ENCODE data around the gene VRK2.
"Not testable (repeated sequence)": the region's sequence is repeated elsewhere in the genome, so short reads cannot be mapped to it uniquely, and the experiment has no call there.

The VRK2 gene

DNA sequence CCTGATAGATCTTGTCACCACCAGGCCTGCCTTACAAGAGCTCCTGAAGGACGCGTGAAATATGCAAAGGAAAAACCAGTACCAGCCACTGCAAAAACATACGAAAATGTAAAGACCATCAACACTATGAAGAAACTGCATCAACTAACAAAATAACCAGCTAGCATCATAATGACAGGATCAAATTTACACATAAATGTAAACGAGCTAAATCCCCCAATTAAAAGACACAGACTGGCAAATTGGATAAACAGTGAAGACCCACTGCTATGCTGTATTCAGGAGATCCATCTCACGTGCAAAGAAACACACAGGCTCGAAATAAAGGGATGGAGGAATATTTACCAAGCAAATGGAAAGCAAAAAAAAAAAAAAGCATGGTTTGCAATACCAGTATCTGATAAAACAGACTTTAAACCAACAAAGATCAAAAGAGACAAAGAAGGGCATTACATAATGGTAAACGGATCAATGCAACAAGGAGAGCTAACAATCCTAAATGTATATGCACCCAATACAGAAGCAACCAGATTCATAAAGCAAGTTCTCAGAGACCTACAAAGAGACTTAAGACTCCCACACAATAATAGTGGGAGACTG lies 123.8 kb downstream of the VRK2 start:
- DNase-seq (ENCODE audit: low read depth), result not testable (repeated sequence)

- not testable (repeated sequence) for DNase-seq (ENCODE audit: low read depth)
Measured at GRCh38 chr2:58171831-58172230, 125.2 kb downstream of the VRK2 start.

- not testable (repeated sequence) for DNase-seq (ENCODE audit: low read depth)
Measured at GRCh38 chr2:58177187-58177586, 130.6 kb downstream of the VRK2 start.

- not testable (repeated sequence) for DNase-seq (ENCODE audit: low read depth)
Measured at GRCh38 chr2:58180175-58180574, 133.6 kb downstream of the VRK2 start.

GRCh38 chr2:58180635-58181034 lies 134.0 kb downstream of the VRK2 start:
- DNase-seq (ENCODE audit: low read depth), result no peak

DNA sequence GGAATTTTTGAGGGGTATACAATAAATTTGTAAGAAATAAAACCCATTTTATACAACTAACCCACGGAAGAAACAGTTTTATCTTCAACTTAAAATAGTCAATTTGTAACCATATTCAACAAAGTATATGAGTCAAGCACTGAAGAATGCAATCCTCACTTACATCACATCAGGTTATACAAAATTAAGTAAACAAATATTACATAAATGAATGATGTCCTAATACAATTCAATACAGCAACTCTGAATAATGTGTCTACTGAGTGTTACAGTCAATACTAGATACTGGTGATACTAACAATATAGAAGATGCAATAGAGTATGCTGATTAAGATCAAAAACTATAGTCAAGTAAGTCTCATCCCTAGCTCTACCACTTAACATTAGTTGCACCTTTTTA lies 135.9 kb downstream of the VRK2 start:
- DNase-seq (ENCODE audit: low read depth), result no peak

DNA sequence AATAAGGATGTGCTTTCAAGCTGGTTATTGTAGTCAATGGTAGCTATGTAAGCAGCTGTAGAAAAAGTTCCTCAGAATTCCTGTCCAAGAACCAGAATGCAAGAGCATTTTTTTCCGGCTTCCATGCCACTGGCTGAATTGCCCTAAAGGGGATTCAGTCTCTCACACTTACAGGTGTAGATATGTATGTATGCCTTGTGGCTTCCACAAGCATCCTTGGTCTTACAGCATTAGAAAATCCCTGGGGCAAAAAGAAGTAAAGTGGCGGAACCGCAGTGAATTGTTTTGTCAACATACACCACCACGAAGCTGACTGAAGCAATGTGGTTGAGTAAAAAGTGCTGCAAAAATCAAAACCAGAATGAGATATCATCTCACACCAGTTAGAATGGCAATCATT lies 139.9 kb downstream of the VRK2 start:
- no peak for DNase-seq (ENCODE audit: low read depth)

GRCh38 chr2:58187022-58187421 lies 140.4 kb downstream of the VRK2 start:
- DNase-seq (ENCODE audit: low read depth), result not testable (repeated sequence)

GRCh38 chr2:58194458-58194857 lies 147.9 kb downstream of the VRK2 start:
- no peak for DNase-seq (ENCODE audit: low read depth)

DNA sequence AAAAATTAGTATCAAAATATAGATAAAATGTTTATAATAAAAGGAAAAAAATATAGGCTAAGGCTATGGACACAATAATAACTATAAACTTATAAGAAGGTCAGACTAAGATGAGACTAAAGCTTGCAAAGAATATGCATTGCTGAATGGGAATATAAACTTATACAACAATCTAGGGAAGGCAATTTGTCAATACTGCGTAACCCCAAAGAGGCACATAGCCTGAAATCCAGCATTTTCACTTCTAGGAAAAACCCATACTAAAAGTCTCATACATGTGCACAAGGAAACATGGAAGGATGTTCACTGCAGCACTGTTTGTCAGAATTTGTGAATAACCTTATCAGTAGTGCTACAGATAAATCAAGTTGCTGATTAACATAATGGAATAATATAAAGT lies 149.1 kb downstream of the VRK2 start:
- no peak for DNase-seq (ENCODE audit: low read depth)

- no peak for DNase-seq (ENCODE audit: low read depth)
Measured at GRCh38 chr2:58197894-58198293, 151.3 kb downstream of the VRK2 start.

- DNase-seq (ENCODE audit: low read depth), result no peak
Measured at GRCh38 chr2:58202404-58202803, 155.8 kb downstream of the VRK2 start.

DNA sequence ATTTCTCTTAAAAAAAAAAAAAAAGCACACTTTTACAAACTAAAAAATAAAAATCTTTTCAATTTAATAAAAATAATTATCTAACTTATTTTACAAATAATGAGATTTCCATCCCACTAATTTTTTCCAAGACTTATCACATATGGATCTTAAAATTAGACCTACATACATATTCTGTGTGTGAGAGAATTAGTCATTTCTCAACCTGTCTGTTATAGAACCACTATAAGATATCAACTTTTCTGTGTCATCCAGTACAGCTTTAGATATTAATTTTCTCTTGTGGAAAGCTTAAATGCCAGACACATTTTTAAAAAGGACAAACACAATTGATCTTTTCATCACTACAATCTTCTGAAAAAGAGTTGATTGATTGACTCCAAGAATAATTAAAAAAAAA lies 156.4 kb downstream of the VRK2 start:
- DNase-seq (ENCODE audit: low read depth), result no peak

- DNase-seq (ENCODE audit: low read depth), result no peak
Measured at GRCh38 chr2:58204195-58204959, 157.8 kb downstream of the VRK2 start.

DNA sequence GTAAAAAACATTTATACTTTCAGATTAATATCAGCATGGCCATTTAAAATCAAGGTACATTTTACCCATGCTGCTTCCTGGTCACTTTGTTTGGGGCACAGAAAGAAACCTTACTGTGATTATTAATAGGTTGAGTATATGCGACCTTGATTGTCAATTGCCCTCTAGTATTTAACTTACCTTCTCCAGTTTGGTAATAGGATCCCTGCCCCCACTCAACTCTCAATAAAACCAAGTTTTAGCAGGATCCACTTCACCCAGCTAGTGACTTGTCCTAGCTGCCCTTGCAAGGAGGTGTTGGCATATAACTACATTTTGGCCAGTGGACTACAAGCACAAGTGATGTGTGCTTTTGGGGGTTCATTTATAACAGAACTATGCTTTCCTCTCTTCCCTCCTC lies 160.2 kb downstream of the VRK2 start:
- no peak for DNase-seq (ENCODE audit: low read depth)

DNA sequence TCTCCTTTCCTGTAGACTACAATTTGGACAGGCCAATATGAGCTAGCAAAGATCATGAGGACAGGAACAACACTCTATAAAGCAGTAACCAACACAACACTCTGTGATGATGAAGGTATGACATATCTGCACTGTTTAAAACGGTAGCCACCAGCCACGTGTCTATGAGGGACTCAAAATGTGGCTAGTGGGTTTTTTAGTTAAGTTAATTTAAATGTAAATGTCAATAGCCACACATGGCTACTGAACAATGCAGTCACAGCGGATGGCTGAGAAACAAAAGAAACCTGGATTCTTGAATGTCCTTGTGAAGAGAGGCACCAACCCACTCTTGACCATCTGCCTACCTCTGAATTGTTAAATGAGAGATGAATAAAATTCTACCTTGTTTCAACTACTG lies 160.6 kb downstream of the VRK2 start:
- DNase-seq (ENCODE audit: low read depth), result no peak
